MM.1S (cell line): ENCODE data around the gene KAT2B.

ENCODE experiments used
- CTCF ChIP-seq: fragments of 300-600 bp; sonication (generic); IDR thresholded peaks from 2 replicates; pipeline ENCODE4 v1.5.1; 2016; ENCODE audit warnings: antibody characterized with exemption, low read length, mixed read lengths
- EZH2 ChIP-seq: fragments of 300-600 bp; sonication (generic); optimal IDR thresholded peaks from 2 replicates; pipeline ENCODE3; 2017; ENCODE audit warnings: low read depth, mild to moderate bottlenecking, antibody characterized with exemption, low read length, mixed read lengths

- TF ChIP-seq CTCF (no peak), EZH2 (no peak)
These were observed 80.8 kb downstream of the KAT2B start for GRCh38 chr3:20121088-20121487.
